Endodermal cell (in vitro differentiated cells): ENCODE results near the gene DGCR2. TPM values are rescaled to one million over a fixed set of nuclear protein-coding genes. Genes with fewer than 3 reads are reported as not detected.

Experiments used
- DNase-seq: peaks from one replicate; pipeline ENCODE4 v3.0.0-alpha.2; 2017
- H3K27ac ChIP-seq: 2 replicates; pipeline ENCODE4 v1.5.1; 2013; ENCODE audit warnings: mild to moderate bottlenecking, low read depth, low read length, moderate library complexity
- H3K27me3 ChIP-seq: 2 replicates; pipeline ENCODE4 v1.6.1; 2013; ENCODE audit warnings: mild to moderate bottlenecking, low read length, moderate library complexity; ENCODE audit not compliant: insufficient read depth, control insufficient read depth, poor library complexity, severe bottlenecking
- H3K36me3 ChIP-seq: 2 replicates; pipeline ENCODE4 v1.7.0; 2013; ENCODE audit warnings: mild to moderate bottlenecking, low read length, moderate library complexity; ENCODE audit not compliant: control insufficient read depth, insufficient read depth
- H3K4me1 ChIP-seq: one replicate; pipeline ENCODE4 v1.7.0; 2013; ENCODE audit warnings: low read length; ENCODE audit not compliant: control insufficient read depth, insufficient read depth
- H3K4me3 ChIP-seq: 2 replicates; pipeline ENCODE4 v1.5.1; 2013; ENCODE audit warnings: mild to moderate bottlenecking, low read length, moderate library complexity
- H3K9ac ChIP-seq: 2 replicates; pipeline ENCODE4 v1.6.1; 2013; ENCODE audit warnings: mild to moderate bottlenecking, low read length, moderate library complexity; ENCODE audit not compliant: poor library complexity, severe bottlenecking; ENCODE audit errors: extremely low read depth
- H3K9me3 ChIP-seq: 2 replicates; pipeline ENCODE4 v1.6.1; 2013; ENCODE audit warnings: mild to moderate bottlenecking, low read length, moderate library complexity; ENCODE audit not compliant: control insufficient read depth
- H3K27ac Mint-ChIP-seq: 2 replicates; pipeline ENCODE4 v1.8.0; 2020; ENCODE audit warnings: mixed read lengths
- H3K27me3 Mint-ChIP-seq: 2 replicates; pipeline ENCODE4 v1.8.0; 2021; ENCODE audit warnings: mild to moderate bottlenecking, mixed read lengths; ENCODE audit not compliant: insufficient read depth
- H3K36me3 Mint-ChIP-seq: 2 replicates; pipeline ENCODE4 v1.8.0; 2020; ENCODE audit warnings: low read depth, mixed read lengths
- H3K4me1 Mint-ChIP-seq: 2 replicates; pipeline ENCODE4 v1.8.0; 2020; ENCODE audit warnings: mixed read lengths
- H3K4me3 Mint-ChIP-seq: 2 replicates; pipeline ENCODE4 v1.8.0; 2020; ENCODE audit warnings: mild to moderate bottlenecking, moderate library complexity, mixed read lengths
- H3K9me3 Mint-ChIP-seq: 2 replicates; pipeline ENCODE4 v1.8.0; 2020; ENCODE audit warnings: mild to moderate bottlenecking, mixed read lengths
- WGBS, 2 experiments: methylation state at CpG; one replicate each; pipeline versions ENCODE4 v1.1.5 to v1.1.7; 2013; ENCODE audit warnings: missing lambda C conversion rate in 2 of 2, mixed read lengths in 1 of 2; ENCODE audit not compliant: insufficient coverage in 1 of 2, insufficient read length in 1 of 2; 5-methylcytosine and 5-hydroxymethylcytosine counted together
- total RNA-seq, 2 donors: library from RNA; stranded (reverse); fragmentation: NEBNext Ultra II Directional in 1 of 2; extraction: Animal tissue kit (Norgen Biotek cat#: 25700) in 1 of 2; gene quantifications; 2 replicates in 1 of 2; 3 replicates in 1 of 2; pipeline ENCODE4 v1.2.1, GENCODE V29; 2021
- TF ChIP-seq, protein P1 (sequence below): fragments of 200-600 bp; sonication (generic); conservative IDR thresholded peaks from 2 replicates; pipeline ENCODE4 v1.5.0; 2021; ENCODE audit warnings: antibody characterized with exemption, mild to moderate bottlenecking

Gene DGCR2
- total RNA-seq, 2 donors from 2014 or later: 54.6 to 62.9 TPM

DNA sequence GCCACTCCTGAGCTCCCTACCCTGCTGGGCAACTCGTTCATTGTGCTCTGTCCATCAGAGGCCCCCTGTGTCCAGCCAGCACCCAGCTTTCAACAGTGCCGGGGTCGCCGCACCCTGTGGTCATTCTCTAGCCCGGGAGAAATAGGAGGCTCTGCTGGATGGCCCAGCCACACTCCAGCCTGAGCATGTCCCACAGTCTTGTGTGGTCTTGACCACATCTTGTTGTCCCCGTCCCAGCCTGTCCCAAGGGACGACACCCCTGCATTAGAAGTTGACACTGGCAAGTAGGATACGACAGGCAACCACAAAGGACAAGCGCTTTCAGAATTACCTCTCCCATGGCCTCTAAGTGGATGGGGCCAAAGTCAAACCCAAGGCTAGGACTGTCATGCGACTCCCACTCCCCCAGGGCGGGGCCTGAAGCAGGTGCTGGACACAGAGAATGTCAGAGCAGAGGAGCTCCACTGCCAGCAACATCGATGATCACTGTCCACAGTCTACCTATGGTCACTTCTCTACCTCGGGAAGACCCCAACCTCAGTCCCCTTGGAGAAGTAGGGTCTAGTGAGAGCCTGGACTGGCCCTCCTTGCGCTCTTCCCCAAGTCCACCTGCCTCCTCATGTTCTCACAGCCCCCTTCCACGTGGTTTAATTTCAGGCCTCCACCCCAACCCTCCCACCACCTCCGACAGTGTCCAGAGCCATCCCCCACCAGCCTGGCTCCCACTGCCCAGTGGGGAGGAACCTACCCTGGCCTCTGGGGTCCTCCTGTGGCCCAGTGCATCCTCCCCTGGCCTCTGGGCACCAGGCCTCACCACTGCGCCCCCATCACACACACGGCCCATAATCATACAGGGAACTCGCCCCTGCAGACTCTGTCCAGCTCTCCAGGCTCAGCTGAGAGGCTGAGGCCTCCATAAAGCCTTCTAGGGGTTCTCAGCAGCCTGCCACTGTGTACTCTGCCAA lies 4.4 kb upstream of the DGCR2 start:
- Histone ChIP-seq H3K9me3 (no peaks in the 10 kb centered on the region), H3K36me3 (no peaks in the 10 kb centered on the region), H3K9ac (no peak overlapping the region), H3K27me3 (no peaks in the 10 kb centered on the region), H3K4me1 (no peaks in the 10 kb centered on the region), H3K4me3 (no peak overlapping the region), H3K27ac (no peak overlapping the region)
- TF ChIP-seq, protein P1, sequence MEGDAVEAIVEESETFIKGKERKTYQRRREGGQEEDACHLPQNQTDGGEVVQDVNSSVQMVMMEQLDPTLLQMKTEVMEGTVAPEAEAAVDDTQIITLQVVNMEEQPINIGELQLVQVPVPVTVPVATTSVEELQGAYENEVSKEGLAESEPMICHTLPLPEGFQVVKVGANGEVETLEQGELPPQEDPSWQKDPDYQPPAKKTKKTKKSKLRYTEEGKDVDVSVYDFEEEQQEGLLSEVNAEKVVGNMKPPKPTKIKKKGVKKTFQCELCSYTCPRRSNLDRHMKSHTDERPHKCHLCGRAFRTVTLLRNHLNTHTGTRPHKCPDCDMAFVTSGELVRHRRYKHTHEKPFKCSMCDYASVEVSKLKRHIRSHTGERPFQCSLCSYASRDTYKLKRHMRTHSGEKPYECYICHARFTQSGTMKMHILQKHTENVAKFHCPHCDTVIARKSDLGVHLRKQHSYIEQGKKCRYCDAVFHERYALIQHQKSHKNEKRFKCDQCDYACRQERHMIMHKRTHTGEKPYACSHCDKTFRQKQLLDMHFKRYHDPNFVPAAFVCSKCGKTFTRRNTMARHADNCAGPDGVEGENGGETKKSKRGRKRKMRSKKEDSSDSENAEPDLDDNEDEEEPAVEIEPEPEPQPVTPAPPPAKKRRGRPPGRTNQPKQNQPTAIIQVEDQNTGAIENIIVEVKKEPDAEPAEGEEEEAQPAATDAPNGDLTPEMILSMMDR: no peak
- no peak overlapping the region for H3K4me3 Mint-ChIP-seq
- H3K27ac Mint-ChIP-seq: no peak overlapping the region
- peaks cover 6% of the 10 kb centered on the region for H3K27me3 Mint-ChIP-seq
- 91 to 94% methylated on average over 15 to 19 of the region's 19 CpGs for WGBS, 2 experiments
- no peaks in the 10 kb centered on the region for H3K9me3 Mint-ChIP-seq
- DNase-seq: no peak
- peaks cover 6% of the 10 kb centered on the region for H3K36me3 Mint-ChIP-seq
- H3K4me1 Mint-ChIP-seq: peaks cover 11% of the 10 kb centered on the region

DNA sequence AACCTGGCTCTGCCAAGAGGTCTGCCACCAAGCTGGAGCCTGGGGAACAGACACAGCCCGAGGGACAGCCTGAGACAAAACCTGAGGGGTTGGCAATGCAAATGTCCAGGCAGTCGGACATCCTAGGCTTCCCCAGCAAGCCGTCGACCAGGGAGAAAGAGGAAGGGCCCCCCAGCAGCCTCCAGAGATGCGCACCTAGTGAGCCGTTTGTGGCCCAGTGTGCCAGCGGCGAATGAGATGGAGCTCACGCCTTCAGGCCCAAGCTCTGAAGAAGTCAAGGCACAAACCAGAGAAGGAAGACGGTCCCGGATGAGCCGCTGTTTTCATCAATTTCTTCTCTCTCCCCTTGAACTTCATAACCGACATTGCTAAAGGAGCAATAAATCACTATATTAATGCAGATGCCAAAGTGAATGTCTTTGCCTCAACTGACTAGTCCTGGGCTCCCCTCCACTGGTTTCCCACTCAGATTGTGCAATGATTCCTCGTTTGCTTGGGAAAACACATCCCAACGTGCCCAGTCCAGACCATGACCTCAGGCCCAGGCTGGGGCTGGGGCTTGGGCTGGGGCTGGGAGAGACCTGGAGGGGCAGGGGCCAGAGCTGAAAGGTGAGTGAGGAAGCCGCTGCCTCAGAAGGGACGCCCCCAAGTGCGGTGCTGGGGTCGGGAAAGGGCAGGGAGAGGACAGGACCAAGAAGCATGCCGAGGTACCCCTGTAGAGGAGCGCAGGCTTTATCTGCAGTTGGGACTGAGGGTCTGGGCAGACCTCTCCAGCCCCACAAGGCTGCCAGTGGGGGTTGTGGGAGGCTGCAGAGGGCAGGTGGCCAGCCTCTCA lies 3.5 kb upstream of the DGCR2 start:
- H3K9ac ChIP-seq: no peak overlapping the region
- no peaks in the 10 kb centered on the region for H3K9me3 ChIP-seq
- H3K27me3 Mint-ChIP-seq: peaks cover 6% of the 10 kb centered on the region

DNA sequence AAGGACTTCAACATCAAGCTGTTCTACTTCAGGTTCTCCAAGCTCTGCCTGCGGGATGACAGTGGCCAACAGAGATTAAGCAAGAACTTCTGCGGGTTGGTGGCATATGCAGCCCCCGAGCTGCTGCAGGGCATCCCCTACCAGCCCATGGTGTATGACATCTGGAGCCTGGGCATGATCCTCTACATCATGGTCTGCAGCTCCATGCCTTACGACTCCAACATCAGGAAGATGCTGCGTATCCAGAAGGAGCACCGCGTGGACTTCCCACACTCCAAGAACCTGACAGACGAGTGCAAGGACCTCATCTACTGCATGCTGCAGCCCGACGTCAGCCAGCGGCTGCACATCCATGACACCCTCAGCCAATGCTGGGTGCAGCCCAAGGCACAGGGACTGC lies 2.8 kb upstream of the DGCR2 start:
- WGBS, 2 experiments: 93 to 97% methylated on average over 6 to 11 of the region's 11 CpGs

More for the DNA sequence above, 3.5 kb upstream of the DGCR2 start:
- Histone ChIP-seq H3K27me3 (no peaks in the 10 kb centered on the region), H3K4me1 (no peaks in the 10 kb centered on the region), H3K36me3 (no peaks in the 10 kb centered on the region), H3K4me3 (no peak overlapping the region), H3K27ac (no peak overlapping the region)
- WGBS, 2 experiments: 89 to 93% methylated on average over 19 to 21 of the region's 21 CpGs
- DNase-seq: no peak
- TF ChIP-seq, protein P1: no peak
- Mint-ChIP-seq H3K9me3 (no peaks in the 10 kb centered on the region), H3K4me1 (peaks cover 18% of the 10 kb centered on the region), H3K27ac (no peak overlapping the region), H3K4me3 (no peak overlapping the region), H3K36me3 (no peaks in the 10 kb centered on the region)

More for the DNA sequence above, 2.8 kb upstream of the DGCR2 start:
- Mint-ChIP-seq H3K27ac (no peak overlapping the region), H3K27me3 (peaks cover 6% of the 10 kb centered on the region), H3K36me3 (no peaks in the 10 kb centered on the region), H3K9me3 (no peaks in the 10 kb centered on the region), H3K4me3 (no peak overlapping the region), H3K4me1 (peaks cover 25% of the 10 kb centered on the region)
- DNase-seq: no peak
- Histone ChIP-seq H3K9ac (no peak overlapping the region), H3K27ac (no peak overlapping the region), H3K36me3 (no peaks in the 10 kb centered on the region), H3K9me3 (no peaks in the 10 kb centered on the region), H3K4me1 (peaks cover 4% of the 10 kb centered on the region), H3K27me3 (no peaks in the 10 kb centered on the region), H3K4me3 (no peak overlapping the region)
- TF ChIP-seq, protein P1: no peak
